ENCODE measurements around the gene FAM83D.

DNA sequence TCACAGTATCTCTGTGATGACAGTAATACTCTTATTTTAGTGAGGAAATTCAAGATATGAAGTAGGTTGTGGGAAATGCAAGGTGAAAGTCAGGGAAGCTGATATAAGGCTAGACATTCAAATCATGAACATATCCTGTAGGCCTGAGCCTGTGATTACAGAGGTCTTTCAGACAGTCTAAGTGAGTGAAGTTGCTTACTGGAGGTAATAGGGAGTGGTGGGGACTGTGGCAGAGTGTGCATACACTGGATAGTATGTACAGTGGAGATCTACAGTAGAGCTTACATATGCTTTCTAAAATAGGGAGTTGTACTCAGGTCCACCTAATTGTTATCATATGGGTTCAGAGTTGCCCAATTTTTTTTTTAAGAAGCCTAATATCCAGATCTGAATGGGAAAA lies 39.0 kb downstream of the FAM83D start:
- TF ChIP-seq, protein P1, sequence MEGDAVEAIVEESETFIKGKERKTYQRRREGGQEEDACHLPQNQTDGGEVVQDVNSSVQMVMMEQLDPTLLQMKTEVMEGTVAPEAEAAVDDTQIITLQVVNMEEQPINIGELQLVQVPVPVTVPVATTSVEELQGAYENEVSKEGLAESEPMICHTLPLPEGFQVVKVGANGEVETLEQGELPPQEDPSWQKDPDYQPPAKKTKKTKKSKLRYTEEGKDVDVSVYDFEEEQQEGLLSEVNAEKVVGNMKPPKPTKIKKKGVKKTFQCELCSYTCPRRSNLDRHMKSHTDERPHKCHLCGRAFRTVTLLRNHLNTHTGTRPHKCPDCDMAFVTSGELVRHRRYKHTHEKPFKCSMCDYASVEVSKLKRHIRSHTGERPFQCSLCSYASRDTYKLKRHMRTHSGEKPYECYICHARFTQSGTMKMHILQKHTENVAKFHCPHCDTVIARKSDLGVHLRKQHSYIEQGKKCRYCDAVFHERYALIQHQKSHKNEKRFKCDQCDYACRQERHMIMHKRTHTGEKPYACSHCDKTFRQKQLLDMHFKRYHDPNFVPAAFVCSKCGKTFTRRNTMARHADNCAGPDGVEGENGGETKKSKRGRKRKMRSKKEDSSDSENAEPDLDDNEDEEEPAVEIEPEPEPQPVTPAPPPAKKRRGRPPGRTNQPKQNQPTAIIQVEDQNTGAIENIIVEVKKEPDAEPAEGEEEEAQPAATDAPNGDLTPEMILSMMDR (IDR thresholded peaks at IDR 0.05), result no peak
- no peak for TF ChIP-seq POLR2A (IDR thresholded peaks at IDR 0.05)
- no peak for TF ChIP-seq POLR2AphosphoS5 (IDR thresholded peaks at IDR 0.05)

All from prostate gland (tissue), 2 donors.